ENCODE results near the gene UBE2N.

The UBE2N gene

GRCh38 chr12:93378998-93379325 is 62.8 kb downstream of the UBE2N start:
- DNase-seq: peak in 1 of 2 donors; percentile 14

DNA sequence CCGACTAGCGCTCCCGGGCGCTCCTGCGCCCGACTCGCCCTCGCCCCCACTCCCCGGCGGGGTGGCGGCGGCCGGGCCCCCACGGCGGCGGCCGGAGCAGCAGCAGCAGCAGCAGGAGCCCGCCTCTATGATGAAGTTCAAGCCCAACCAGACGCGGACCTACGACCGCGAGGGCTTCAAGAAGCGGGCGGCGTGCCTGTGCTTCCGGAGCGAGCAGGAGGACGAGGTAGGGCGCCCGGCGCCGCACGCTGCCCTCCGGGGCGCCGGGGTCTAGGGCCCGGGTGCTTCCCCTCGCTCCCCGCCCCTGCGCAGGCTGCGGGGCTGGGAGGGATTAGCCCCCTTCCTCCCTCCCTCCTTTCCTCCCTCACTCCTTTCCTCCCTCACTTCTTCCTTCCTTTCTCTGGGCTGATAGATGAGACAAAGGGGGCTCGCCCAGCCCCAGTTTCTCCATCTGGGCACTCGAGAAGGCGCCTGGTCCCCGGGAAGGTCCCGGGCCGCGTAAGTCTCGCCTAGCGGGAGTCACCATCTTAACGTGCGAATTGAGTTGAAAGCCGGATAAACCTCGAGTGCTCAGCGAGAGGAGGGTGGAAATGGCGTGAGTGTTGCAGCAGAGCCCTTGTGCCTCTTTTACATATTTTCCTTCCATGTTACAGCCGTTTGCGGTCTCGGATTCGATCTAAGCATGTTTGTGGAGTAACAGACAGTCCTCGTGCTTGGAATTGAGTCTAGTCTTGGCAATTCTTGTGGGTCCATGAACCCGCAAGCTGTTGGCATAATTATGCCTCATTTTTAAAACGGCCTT is 63.4 kb downstream of the UBE2N start:
- peak; percentile 55 to 66 for DNase-seq

DNA sequence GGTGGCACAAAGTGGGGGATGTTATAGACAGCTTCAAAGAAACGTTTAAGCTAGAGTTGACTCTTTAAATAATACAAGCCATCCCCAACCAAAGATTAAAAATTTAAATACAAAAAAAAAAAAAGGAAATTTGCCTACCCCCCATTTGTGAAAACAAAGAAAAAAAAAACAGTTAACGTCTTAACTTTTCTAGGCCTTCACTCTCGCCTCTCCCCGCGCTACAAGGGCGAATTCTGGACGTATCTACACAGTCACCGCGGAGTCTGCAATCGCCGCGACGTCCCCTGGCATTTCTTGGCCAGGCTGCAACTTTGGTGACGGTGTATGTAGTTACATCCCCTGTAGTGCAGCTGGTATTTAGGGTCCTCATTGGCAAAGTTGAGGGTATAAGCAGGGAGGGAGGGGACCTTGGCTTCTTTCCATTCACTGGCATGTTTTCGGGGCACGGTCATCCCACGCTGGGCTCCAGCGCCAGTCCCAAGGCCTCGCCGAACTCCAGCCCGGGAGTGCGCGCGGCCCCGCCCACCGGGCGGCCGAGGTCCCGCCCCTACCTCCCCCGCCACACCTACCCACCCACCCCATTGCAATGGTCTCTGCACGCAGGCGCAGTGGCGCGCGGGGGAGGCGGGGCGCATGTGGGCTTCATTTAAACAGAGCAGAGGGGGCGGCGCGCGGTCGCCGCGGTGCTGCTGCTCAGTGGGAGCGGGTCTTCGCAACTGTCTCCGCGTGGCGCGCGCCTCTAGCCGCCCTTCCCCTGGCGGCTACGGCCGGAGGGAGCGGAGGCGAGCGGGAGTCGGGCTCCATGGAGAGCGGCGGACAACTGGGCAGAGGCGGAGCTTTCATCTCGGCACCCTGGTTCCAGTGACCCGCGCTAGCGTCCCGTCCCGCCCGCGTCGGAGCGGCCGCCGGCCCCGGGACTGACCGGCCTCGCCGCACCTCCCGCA is 64.2 kb downstream of the UBE2N start, which contains the start of gene NUDT4:
NUDT4 (plus strand) TSS at position 674 of the 944 bp plus-strand sequence. CDS start 398 bp downstream, outside the sequence.
- peak; percentile 80 to 93 for DNase-seq

DNA sequence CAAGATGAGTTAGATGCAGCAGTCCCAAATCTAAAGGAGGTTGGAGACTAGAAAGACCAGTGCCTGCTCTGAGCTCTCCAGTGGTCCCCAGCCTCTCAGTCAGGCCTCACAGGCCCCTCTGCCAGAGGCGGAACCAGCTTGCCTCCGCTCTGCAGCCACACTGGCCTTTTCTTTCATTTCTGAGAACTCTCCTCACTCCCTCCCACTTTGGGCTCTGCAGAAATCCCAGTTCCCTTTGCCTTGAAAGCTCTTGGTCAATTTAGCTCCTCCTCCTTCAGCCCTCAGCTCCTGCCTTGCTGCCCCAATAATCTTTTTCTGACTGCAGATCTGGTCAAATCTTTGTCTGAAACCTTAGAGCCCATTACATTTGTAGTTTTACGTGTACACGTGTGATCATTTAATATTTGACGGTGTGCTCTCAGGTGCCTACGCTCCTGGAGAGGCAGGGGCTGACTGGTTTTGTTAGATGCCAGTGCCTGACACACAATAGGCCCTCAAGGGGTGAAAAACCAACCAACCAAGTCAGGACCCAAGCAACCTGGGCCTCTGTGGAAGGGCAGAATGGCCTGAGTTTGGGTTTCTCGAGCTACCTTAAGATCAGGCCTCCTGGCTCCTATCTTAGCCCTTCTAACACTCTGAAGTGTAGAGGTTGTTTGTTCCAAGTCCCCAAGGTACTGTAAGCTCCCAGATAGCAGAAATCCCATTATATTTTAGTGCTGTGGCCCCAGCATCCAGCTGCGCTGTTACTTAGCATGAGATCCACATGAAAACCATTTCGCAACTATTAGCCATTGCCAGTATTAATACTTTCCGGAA is 65.1 kb downstream of the UBE2N start:
- DNase-seq: peak; percentile 83

DNA sequence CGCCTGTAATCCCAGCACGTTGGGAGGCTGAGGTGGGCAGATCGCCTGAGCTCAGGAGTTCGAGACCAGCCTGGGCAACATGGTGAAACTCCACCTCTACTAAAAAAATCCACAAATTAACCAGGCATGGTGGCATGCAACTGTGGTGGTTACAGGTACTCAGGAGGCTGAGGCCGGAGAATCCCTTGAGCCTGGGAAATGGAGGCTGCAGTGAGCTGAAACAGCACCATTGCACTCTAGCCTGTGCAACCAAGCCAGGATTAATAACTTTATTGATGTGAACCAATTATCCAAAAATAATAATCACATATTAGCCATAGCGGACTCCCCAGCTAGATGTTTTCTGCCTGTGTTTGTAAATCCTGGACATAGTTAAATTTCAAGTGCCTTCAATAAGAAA is 65.8 kb downstream of the UBE2N start:
- DNase-seq: no peak

DNA sequence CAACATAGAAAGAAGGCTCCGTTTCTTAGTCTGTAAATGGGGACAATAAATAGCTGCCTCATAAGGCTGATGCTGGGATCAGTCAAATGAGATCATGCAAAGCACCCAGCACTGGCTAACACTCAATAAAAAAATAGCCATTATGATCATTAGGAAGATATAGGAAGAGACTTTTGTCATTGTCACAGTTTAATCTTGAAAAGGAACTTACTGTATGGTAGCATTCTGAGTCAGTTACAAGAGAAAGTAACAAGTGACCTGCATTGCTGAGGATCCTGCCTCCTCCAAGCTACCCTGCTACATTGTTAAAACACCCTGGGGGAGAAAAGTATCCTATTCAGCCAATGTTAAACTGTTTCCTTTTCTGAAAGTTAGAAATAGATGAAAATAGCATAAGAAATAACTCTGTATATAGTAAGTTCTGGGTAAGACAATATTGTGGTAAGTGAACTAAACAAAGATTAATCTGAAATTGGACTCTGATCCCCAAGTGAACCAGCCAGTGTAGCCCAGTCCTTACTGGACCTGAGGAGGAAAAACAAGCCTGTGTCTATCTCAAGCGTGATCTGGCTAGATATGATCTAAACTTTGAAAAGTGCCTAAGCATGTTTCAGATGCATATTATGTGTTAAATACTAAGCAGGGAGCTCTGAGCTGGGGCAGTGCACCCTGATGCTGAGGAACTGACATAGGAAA is 67.6 kb downstream of the UBE2N start:
- DNase-seq: peak in 1 of 2 donors; percentile 37

- no peak for DNase-seq
Observed at GRCh38 chr12:93370947-93371346, 70.8 kb downstream of the UBE2N start.

DNA sequence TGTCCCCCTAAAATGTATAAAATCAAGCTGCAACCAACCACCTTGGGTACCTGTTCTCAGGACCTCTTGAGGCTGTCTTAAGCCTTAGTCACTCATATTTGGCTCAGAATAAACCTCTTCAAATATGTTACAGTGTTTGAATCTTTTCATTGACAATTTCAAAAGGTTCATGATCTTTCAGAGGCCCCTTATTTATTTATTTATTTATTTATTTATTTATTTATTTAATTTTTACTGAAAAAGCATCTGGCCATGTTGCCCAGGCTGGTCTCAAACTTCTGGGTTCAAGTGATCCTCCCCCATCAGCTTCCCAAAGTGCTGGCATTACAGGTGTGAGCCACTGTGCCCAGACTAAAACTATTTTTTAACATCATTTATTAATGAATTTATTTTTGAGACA is 72.2 kb downstream of the UBE2N start:
- DNase-seq: no peak

- no peak for DNase-seq
Observed at GRCh38 chr12:93368766-93369165, 73.0 kb downstream of the UBE2N start.

- DNase-seq: no peak
Observed at GRCh38 chr12:93366422-93366821, 75.3 kb downstream of the UBE2N start.

GRCh38 chr12:93365616-93366405 is 75.9 kb downstream of the UBE2N start:
- DNase-seq: peak; percentile 36 to 51

GRCh38 chr12:93363841-93364297 is 77.9 kb downstream of the UBE2N start:
- peak in 1 of 2 donors; percentile 38 for DNase-seq

DNA sequence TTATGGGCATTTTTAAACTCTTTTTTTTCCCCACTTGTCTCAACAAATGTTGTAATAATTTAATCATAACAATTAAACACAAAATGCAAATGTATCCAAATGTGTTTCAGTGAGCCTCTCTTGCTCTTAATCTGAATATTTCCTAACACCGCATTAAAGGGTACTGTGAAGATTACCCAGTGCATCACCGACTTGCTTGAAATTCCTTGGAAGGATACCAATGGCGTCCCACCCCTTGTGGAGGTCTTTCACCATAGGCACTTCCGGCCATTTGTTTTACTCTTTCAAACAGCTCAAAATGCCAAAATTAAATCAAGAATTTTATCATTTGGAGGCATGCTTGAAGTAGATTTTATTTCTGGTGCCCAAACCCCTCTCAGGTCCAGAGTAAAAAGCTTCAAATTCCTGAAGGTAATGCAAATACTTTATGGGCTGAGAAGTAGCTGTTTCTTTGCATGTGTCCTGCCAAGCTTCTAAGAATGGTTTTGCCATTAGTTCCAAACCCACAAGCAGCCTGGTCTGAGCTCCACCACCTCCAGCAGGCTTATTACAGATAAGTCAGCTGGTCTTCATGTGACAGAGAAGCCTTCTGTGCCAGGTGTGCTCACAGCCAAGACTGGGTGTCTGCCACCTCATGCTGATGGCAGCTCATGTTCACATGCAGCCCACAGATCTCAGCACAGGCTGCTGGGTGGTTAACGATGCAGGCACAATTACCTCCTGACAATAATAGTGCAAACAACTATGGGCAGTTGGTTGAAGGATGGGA is 80.4 kb downstream of the UBE2N start:
- DNase-seq: no peak

GRCh38 chr12:93360688-93361087 is 81.1 kb downstream of the UBE2N start:
- DNase-seq: no peak

- DNase-seq: no peak
Observed at GRCh38 chr12:93358821-93359220, 82.9 kb downstream of the UBE2N start.

- DNase-seq: no peak
Observed at GRCh38 chr12:93358058-93358457, 83.7 kb downstream of the UBE2N start.

- DNase-seq: no peak
Observed at GRCh38 chr12:93356214-93356613, 85.5 kb downstream of the UBE2N start.
